Hematopoietic multipotent progenitor cell treated with erythropoietin and hydrocortisone succinate and interleukin-3 and kit ligand, for 15 days (in vitro differentiated cells): Measurements from ENCODE around the gene P3H2.

ENCODE experiments used
- DNase-seq: peaks from one replicate; pipeline ENCODE4 v3.0.0-alpha.2; 2015; ENCODE audit warnings: low spot score

P3H2 gene

DNA sequence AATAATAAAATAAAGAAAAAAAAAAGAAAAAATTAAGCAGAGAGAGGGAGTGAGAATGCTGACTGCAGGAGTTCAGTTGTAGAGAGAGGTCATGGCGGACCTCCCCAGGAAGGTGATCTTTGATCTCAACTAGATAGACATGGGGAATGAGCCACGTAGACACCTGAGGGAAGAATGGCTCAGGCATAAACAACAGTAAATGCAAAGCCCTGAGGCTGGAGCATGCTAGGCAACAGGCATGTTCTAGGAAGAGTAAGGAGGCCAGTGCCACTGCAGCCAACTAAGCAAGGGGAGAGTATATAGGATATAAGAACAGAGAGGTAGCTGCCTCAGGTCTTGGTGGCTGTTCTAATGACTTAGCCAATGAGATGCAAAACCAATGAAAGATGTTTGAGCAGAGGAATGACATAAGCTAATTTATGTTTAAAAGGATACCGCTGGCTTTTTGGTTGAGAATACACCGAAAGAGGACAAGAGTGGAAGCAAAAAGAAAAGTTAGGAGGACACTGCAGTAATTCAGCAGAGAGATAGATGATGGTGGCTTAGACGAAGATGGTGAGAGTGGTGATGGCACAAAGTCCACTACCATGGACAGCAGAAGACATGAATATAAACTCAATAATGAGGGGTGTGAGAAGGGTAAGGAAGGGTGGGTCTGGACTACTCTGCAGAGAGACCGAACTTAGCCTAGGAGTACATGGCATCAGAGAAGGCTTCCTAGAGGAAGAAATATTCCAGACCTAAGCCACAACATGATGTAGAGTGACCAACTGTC is 174.6 kb downstream of the P3H2 start:
- DNase-seq = no peak

DNA sequence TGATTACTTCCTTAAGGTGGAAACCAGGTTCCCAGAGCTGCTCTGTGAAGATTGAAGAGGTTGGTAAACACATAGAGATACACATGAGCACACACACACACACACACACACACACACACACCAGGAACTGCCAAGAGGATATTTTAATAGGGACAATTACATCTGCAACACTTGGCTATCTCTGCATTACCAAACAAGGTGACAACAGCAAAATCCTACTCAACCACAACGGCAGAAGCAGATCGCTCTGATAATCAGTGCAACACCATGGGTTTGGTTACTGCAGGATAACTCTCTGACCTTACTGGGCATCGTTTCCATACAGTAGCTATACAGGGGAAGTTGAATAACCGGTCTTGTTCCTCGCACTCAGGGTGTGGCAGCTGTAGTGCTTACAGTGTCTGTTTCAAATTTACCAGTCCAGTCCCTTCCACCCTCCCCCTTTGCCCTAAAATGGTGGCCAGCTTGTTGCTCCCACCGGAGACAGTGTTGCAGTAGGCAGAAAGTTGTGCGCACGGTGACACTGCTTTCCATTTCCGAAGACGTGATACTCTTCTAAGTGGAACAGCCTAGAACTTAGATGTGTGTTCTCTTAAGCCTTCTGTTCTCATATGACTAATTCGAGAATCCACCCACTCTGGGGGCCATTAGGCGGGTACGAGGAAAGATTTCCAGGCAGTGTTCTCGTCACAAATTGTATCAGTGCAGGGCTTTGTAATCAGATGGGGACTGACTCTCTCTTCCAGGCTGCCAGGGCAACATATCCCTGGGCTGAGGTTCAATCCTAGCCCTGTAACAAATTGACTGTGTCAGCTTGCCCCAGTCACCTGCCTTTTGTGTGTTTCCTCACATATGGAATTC is 176.2 kb downstream of the P3H2 start:
- DNase-seq = no peak

DNA sequence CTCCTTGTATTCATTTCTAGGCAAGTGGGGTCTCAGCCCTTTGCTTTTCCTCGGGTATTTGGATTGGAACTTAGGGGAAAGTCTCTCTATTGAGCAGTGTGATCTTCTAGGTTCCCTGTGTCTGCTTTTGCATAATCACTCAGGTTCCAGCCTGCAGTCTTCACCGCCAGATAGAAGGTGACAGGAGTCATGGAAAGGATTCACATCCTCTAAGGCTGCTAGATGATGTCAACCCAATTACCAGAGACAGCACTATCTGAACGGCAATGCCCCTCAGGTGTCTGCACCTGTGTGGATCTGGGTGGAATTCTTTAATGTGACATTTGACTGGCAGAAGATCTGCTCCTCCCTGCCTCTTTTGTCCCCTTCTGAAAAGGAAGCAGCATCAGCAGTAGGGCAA is 177.7 kb downstream of the P3H2 start:
- no peak for DNase-seq

DNA sequence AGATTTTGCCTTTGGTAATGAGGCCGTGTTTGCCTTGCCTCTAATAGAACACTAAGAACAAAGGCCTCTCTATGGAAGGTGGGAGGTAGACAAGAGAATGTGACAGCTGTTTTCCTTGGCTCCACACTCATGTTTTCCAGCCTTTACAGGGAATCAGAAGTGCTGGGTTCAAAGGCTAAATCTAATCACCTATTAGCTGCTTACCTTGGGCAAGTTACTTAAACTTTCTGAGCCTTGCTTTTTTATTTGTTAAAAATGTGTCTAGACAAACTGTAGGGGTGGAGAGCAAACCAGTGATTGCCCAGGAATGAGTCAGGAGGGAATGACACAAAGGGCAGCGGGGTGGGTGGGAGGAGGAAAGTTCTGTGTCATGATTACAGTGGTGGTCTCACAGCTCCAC is 179.0 kb downstream of the P3H2 start:
- DNase-seq = no peak

DNA sequence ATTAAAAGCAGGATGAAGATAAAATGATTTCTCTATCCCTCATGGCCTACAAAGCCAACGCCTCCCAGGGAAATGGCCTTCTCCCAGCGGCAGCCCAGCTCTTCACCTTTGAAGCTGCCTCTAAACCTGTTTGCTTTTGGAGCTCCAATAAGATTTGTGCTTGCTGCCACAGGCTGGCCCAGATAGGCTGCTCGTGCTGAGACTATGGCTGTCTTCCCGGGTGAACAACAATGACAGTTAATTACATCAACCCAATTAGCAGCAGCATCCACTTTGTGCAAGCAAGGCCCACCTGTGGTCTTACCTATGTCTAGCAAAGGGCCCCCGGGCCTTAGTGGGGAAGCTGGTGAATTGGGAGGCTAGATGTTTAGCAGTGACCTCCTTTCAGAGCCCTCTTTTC is 179.6 kb downstream of the P3H2 start:
- no peak for DNase-seq

DNA sequence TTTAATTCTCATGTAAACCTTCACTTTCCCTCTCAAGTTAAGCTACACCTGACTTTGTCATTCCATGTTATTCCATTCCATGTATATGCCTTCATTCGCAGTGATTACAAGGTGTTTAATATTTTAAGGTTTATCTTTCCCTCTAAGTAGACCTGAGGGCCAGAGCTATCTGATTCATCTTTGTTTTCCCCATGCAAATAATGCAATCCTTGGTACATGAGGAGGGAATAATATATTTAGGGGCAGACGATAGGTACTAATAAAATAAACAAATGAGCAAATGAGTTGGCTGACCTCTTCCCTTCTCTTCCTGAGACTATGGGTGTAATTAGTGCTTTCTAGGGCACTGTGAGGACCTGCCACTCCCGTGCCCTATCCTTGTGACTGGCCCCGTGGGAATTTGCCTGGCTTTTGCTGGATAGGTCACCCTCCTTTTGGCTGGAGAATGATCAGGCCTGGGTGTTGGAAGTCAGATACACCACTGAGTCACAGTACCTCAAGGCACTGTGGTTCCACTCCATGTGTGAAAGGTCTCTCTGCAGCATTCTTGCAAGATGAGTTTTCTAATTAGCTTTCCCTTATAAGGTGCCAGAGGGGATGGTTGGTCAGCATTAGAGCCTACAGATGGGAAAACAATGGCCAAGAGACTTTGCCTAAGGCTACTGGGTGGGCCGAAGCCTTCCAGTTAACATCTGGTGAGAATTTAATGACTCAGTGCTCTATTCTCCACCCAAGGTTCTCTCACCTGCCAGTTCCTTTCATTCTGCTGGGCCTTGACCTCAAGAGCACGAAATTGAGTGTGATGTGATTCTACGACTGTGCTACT is 183.2 kb downstream of the P3H2 start:
- no peak for DNase-seq

DNA sequence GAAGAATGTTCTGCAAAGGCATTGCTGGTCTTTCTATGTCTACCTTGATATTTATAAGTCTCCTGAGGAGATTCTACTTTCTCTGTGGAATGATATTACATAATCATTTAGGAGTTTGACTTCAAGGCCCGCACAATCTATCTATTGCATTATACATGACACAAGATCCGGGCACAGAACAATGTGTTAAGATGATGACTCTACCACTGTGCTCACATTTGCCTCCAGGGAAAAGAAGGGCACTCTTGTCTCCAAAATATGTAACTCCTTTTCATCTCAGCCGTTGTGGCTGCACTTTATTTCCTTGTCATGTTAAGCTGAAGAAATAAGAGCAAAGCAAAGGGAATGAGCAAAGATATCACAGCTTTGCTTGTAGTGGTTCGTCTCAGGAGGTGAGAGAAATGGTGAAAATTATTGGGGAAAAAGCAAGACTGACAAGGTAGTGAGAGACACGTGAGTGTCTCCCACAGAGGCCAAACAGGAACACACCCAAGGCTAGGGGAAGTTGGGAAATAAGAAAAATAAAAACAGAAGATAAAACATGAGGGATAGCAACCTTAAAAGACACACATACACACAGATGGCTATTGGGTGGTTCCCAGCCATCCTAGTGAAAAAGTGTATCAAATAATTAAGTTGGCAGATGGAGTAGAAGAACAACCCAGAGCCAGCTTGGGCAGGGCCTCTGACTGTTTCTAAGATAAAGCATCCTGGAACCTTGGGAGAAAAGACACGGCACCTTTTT is 184.3 kb downstream of the P3H2 start:
- no peak for DNase-seq

DNA sequence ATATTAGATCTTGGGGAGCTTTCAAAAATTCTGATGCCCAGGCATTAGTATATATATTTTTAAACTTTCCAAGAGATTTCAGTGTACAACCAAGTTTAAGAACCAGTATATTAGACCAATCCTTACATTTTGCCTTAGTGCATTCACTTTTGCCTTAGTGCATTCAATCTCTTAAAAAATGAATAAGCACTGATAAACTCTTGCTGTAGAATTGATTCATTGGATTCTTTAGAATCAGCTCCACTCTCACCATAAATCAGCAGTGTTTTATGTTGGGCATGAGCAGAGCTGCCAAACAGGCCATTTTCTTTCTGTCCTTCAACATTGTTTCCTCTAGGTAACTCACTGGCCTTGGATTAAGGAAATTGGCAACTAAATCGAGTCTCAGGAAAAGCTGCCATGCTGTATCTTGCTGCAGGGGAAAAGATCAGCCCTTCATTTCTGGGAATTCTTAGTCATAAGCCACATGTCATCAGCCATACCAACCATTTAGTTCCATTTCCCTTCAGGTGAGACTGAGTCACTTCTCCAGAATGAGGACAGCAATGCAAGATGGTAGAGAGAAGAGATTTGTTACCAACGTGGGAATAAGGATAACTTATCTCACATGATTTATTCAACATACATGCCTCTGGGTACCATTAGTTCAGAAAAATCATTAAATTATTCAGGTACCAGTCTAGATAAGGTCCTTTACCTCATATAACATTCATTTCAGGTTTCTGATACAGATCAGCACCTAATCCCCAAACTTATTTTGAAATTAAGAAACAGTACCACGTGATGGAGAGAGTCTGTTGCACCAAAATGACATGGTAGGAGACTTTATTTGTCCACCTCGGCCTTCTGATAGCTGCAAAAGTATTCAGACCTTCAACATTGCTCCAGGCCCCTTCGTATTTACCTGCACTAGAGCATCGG is 192.5 kb downstream of the P3H2 start:
- DNase-seq = no peak

DNA sequence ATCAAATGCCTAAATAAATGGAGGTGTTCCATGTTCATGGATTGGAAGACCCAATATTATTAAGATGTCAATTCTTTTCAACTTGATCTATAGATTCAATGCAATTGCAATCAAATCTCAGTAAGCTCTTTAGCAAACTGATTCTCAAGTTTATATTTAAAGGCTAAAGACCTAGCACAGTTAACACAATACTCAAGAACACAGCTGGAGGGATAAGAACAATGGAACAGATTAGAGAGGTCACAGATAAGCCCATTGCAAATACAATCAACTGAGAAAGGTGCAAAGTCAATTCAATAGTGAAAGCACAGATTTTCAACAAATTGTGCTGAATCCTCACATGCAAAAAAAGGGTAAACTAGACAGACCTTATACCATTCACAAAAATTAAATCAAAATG is 198.9 kb downstream of the P3H2 start:
- no peak for DNase-seq

DNA sequence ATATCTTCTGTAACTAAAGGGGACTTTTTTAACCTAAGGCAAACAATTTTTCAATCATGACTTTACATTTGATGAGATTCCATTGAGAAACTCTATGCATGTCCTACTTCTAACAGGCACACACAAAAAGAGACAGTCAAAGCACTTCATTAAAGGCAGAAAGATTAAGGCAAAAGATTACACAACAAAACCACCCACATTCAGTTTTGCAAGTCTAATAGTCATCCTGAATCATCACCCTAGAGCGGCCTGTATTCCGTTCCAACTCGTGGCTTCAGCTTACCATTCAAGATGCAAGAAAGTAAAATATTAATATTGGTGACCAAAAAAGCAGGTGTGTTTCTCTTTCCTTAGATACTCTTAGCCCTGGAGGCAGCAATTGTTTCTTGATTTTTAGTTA is 205.9 kb downstream of the P3H2 start:
- DNase-seq = no peak

DNA sequence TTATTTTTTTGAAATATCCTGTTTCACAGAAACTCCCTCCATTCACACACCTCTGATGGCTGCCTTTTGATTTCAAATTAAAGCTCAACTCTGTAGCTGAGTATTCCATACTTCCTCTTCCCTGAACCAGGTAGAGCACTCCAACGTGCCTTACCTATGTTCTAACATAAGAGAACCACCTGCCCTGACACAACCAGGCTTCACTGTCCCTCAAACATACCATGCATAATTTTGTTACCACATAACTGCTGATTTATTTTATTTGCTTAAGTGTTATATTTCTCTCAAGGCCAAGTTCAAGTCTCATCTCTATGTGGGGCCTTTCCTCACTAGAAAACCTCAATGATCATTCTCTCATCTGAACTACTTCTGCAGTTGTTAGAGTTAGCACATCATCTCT is 209.7 kb downstream of the P3H2 start:
- DNase-seq = no peak

DNA sequence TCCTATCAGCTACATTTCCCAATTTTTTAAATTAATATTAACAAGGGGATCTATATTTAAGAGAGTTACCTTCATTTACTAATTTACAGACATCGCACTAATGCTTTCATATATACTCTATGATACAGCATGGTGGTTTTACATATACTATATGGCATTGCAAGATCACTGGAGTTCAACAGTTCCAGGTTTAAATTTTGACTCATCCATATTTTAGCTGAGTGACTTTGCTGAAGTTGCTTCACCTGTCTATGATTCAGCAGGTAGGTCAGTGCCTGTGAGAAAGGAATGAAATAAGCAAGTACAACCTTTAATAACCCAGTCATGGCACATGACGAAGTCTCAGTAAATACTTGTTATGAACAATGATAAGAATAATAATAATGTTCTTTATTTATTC is 211.1 kb downstream of the P3H2 start:
- DNase-seq = no peak

DNA sequence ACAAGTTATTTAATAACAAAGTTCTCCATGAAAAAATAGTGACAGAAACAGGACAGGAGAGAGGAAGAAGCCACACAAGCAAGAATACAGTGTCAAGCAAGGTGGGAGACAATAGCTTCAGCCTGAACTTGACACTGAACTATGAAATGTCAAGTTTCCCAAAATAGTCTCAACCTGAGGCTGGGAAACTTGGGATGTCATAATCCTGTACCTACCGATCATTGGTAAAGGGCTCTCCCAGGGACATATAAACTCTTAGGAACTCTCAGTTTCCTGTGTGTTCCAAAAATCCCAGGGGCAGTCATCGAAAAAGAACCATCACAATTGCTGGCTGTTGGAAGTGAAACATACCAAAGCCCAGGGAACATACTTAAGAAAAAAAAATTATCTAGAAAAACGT is 211.6 kb downstream of the P3H2 start:
- DNase-seq = no peak

DNA sequence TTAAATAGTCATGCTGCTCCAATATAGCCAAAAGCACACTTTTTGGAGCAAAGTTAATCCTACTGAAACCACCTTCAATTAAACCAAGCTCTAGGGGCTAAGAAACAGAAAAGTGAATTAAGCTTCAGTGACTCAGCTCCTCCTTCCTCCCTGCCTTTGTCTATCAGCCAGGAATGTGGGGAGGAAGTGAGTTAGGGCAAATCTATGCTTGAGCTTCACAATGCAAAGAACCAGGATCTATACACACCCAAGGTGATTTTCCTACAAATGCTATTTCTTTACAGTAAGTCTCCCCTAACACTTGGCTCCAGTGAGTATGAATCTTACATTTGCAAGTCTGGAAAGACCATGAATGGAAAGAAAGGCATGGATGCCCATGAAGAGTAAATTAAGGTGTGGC is 212.1 kb downstream of the P3H2 start:
- DNase-seq = no peak

DNA sequence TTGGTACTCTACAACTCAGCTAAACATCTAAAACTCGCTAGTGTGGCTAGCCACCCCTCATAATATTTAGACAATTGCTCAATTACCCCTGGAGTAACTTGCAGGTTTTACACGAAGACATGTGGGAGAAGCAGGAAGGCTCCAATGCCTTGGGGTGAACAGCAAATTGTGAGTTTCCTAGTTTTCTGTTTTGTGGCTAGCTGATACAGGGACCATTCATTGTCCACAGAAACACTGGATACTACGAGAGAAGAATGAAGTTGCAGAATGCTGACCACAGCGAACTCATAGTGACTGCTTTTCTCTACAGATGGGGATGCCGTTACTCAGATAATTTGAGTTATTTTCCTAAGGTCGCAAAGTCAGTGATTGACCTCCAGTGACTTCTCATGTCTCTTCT is 212.9 kb downstream of the P3H2 start:
- DNase-seq = no peak
